Sciatic nerve (tissue), 2 donors: Measurements from ENCODE around the gene ARHGAP15. TPM values are rescaled to one million over a fixed set of nuclear protein-coding genes. Genes with fewer than 3 reads are reported as not detected.

ENCODE experiments used
- ATAC-seq: fragments of 200-7000 bp; cut with Tn5 transposase; one replicate; pipeline ENCODE4 v1.9.1; 2020; ENCODE audit warnings: mild to moderate bottlenecking, moderate library complexity
- DNase-seq: peaks from one replicate; pipeline ENCODE4 v3.0.0-alpha.2; 2020; ENCODE audit warnings: low spot score
- intact Hi-C: fragments of 100-400 bp; cut with DNase I; formaldehyde crosslinking; loops from one replicate; pipeline ENCODE4 v1.14.2; 2022
- total RNA-seq: library from RNA; stranded (reverse); fragmentation: NEBNext Ultra II Directional; extraction: Animal tissue kit (Norgen Biotek cat#: 25700); gene quantifications from one replicate; pipeline ENCODE4 v1.2.1, GENCODE V29; 2021
- donor health status: DM: no; HTN: no; CAD: no.
- donor health status: DM: no; HTN: no; CAD: no.

The ARHGAP15 gene
- total RNA-seq, 1 donor from 2014 or later = 119 TPM

GRCh38 chr2:143204062-143204461 is 74.8 kb downstream of the ARHGAP15 start:
- ATAC-seq (no peak), DNase-seq (no peak)
- intact Hi-C loops = no loop called here

GRCh38 chr2:143205106-143205764 is 76.0 kb downstream of the ARHGAP15 start:
- no peak for ATAC-seq
- intact Hi-C loops = no loop called here

GRCh38 chr2:143209570-143210445 is 80.6 kb downstream of the ARHGAP15 start:
- intact Hi-C loops = no loop called here
- DNase-seq = no peak
- ATAC-seq = peak; percentile 92

More at GRCh38 chr2:143205106-143205764, 76.0 kb downstream of the ARHGAP15 start:
- no peak for DNase-seq

GRCh38 chr2:143210446-143210819 is 81.2 kb downstream of the ARHGAP15 start:
- intact Hi-C loops = no loop called here
- DNase-seq = no peak
- peak; percentile 77 for ATAC-seq

GRCh38 chr2:143217512-143218115 is 88.4 kb downstream of the ARHGAP15 start:
- ATAC-seq = no peak
- no peak for DNase-seq
- intact Hi-C loops = no loop called here

- intact Hi-C loops = no loop called here
- DNase-seq = no peak
- ATAC-seq = no peak
Measured at GRCh38 chr2:143218621-143219020, 89.4 kb downstream of the ARHGAP15 start.

- intact Hi-C loops = no loop called here
- DNase-seq (no peak), ATAC-seq (no peak)
Measured at GRCh38 chr2:143219266-143219665, 90.0 kb downstream of the ARHGAP15 start.

GRCh38 chr2:143223556-143223955 is 94.3 kb downstream of the ARHGAP15 start:
- ATAC-seq = no peak
- intact Hi-C loops = no loop called here
- no peak for DNase-seq

GRCh38 chr2:143225931-143226330 is 96.7 kb downstream of the ARHGAP15 start:
- intact Hi-C loops = no loop called here
- ATAC-seq (no peak), DNase-seq (no peak)

- ATAC-seq (no peak), DNase-seq (no peak)
- intact Hi-C loops = no loop called here
Measured at GRCh38 chr2:143226714-143227541, 97.7 kb downstream of the ARHGAP15 start.

- no peak for DNase-seq
- intact Hi-C loops = no loop called here
- ATAC-seq = no peak
Measured at GRCh38 chr2:143229411-143229810, 100.2 kb downstream of the ARHGAP15 start.

GRCh38 chr2:143229952-143230351 is 100.7 kb downstream of the ARHGAP15 start:
- ATAC-seq (no peak), DNase-seq (no peak)
- intact Hi-C loops = no loop called here

GRCh38 chr2:143230506-143231253 is 101.5 kb downstream of the ARHGAP15 start:
- intact Hi-C loops = no loop called here
- DNase-seq (no peak), ATAC-seq (no peak)

GRCh38 chr2:143231254-143231645 is 102.0 kb downstream of the ARHGAP15 start:
- no peak for ATAC-seq

GRCh38 chr2:143237146-143237777 is 108.0 kb downstream of the ARHGAP15 start:
- intact Hi-C loops = no loop called here
- DNase-seq = no peak
- ATAC-seq = no peak

More at GRCh38 chr2:143231254-143231645, 102.0 kb downstream of the ARHGAP15 start:
- DNase-seq = no peak
- intact Hi-C loops = no loop called here

- DNase-seq (no peak), ATAC-seq (no peak)
- intact Hi-C loops = no loop called here
Measured at GRCh38 chr2:143241403-143242088, 112.3 kb downstream of the ARHGAP15 start.

- intact Hi-C loops = no loop called here
- no peak for DNase-seq
- no peak for ATAC-seq
Measured at GRCh38 chr2:143246246-143246645, 117.0 kb downstream of the ARHGAP15 start.
